ENCODE data around the gene HIP1R. TPM values are rescaled to one million over a fixed set of nuclear protein-coding genes. Genes with fewer than 3 reads are reported as not detected.
A peak's percentile ranks its signal among the peaks of the same experiment; 100 is the strongest.

Gene HIP1R
- total and polyA plus RNA-seq, 2 of the 8 experiments (the other 6 are each of a cell fraction or from before 2014, with no cell fraction given) = 11.2 to 14.5 TPM

DNA sequence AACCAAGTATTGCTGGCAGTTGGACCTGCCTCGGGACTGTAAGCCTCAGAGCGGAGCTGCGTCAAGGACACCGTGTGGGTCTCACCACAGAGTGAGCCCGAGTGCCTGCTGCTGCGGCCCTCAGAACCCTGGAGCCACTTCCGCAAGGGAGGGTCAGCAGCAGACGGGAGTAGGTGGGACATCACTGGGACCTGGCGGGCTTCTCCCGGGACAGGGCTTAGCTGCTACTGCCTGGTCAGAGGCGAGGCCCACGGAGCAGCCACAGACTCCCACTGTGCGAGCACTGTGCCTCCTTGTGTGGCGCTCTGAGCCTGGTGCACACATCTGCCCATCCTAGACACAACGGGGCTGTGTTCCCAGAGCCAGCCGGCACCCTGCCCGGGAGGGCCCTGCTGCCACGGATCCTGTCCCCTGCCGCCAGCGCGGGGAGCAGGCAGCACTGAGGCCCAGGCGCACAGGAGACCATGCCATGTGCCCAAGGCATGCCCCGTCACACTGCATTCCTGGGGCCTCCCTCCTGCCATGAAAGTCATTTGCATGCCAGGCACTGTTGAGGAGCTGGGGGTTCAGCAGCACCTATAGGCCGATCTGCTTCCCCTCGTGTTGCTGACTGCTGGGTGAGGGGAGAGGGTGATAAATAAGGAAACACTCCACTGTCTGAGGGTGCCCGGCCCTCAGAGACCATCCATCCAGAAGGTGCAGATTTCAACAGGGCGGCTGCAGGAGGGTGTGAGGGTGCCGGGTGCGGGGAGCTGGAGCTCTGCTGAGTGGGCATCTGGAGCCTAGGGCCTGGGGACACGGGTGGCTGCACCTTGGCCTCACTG is 10.0 kb downstream of the HIP1R start:
- H2AFZ ChIP-seq (ENCODE audit: low read length) = no peak overlapping the region

More for the DNA sequence above, 10.0 kb downstream of the HIP1R start:
- peaks cover 0 to 19% (median 10%) of the 10 kb centered on the region in 4 experiments; a peak in 6 of 7 replicates for H3K4me1 ChIP-seq (replicated peaks in 1 of 4; ENCODE audit: control insufficient read depth in 3 of 4, insufficient read depth in 4 of 4, low read length in 3 of 4)
- 0 out of 2 replicates have a peak overlapping the region, but pooled peaks have one; percentile 52 for H2BK5ac ChIP-seq (ENCODE audit: low read depth, low read length)
- no peak for TF ChIP-seq ASH2L (IDR thresholded peaks at IDR 0.05; ENCODE audit: low read length)
- no peak for TF ChIP-seq BACH1 (IDR thresholded peaks at IDR 0.05; ENCODE audit: low read length)
- peak; percentile 85 for TF ChIP-seq TEAD4 (IDR thresholded peaks at IDR 0.05; ENCODE audit: low read depth, low read length)
- TF ChIP-seq, protein P1, sequence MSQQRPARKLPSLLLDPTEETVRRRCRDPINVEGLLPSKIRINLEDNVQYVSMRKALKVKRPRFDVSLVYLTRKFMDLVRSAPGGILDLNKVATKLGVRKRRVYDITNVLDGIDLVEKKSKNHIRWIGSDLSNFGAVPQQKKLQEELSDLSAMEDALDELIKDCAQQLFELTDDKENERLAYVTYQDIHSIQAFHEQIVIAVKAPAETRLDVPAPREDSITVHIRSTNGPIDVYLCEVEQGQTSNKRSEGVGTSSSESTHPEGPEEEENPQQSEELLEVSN (IDR thresholded peaks at IDR 0.05) = peak; percentile 57; the same call in 1 of the 2 replicates
- TF ChIP-seq MAFK (IDR thresholded peaks at IDR 0.05; ENCODE audit: low read depth, low read length) = no peak
- TF ChIP-seq, protein P2, sequence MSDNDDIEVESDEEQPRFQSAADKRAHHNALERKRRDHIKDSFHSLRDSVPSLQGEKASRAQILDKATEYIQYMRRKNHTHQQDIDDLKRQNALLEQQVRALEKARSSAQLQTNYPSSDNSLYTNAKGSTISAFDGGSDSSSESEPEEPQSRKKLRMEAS (IDR thresholded peaks at IDR 0.05) = peak; percentile 87
- no peak for TF ChIP-seq NRF1 (IDR thresholded peaks at IDR 0.05; ENCODE audit: low read depth, low read length)
- FAIRE-seq = no peak
- ChIA-PET CTCF (ENCODE audit: partially characterized antibody) (interaction anchor here (0.9 to 11.4 kb wide), 6 partner anchors 12 to 208 kb away, joined by 3 to 129 read pairs (median 8); no protein-coding TSS in a partner anchor), POLR2A (ENCODE audit: partially characterized antibody) (no interaction called here)
- no peaks in the 10 kb centered on the region for H3K27me3 ChIP-seq (replicated peaks in 1 of 4; ENCODE audit: control insufficient read depth in 3 of 4, extremely low read depth in 1 of 4, insufficient read depth in 3 of 4, low read length in 3 of 4)
- no peak overlapping the region for H3K23ac ChIP-seq (ENCODE audit: insufficient read length)
- H4K20me1 ChIP-seq (replicated peaks in 1 of 2; ENCODE audit: control insufficient read depth in 1 of 2, insufficient read depth in 2 of 2, low read length in 2 of 2) = peaks cover 13 to 17% of the 10 kb centered on the region in 2 experiments
- WGBS, 2 experiments (ENCODE audit: extremely low coverage in 1 of 2, insufficient coverage in 1 of 2, insufficient read length in 1 of 2, insufficient replicate concordance in 2 of 2, low coverage in 1 of 2, low lambda C conversion rate in 2 of 2, missing lambda C conversion rate in 1 of 2) = 82% methylated on average over 30 of the region's 30 CpGs; no CpG with 5 or more reads in 1 of the 2 experiments
- no peak overlapping the region for H3K56ac ChIP-seq (replicated peaks; ENCODE audit: insufficient read length, low read depth, low read length)
- H2BK120ac ChIP-seq (replicated peaks; ENCODE audit: low read depth, low read length) = no peak overlapping the region
- no peak overlapping the region for H3K27ac ChIP-seq (ENCODE audit: low read depth, low read length)
- no peak overlapping the region for H2BK20ac ChIP-seq (ENCODE audit: low read length)
- no peak overlapping the region for H4K5ac ChIP-seq (ENCODE audit: insufficient read length, low read depth, low read length)
- no peak overlapping the region for H3K14ac ChIP-seq (ENCODE audit: insufficient read length)
- H3K4ac ChIP-seq (replicated peaks; ENCODE audit: insufficient read length, low read depth, low read length) = peak overlapping the region; percentile 94
- H3K23me2 ChIP-seq (ENCODE audit: low read depth, low read length) = no peaks in the 10 kb centered on the region
- peaks cover 8% of the 10 kb centered on the region for H3K79me1 ChIP-seq (ENCODE audit: low read depth, low read length)
- DNase-seq (ENCODE audit: low read depth in 1 of 2, low spot score in 2 of 2) = peak in 1 of 2 experiments; percentile 55
- H2AK5ac ChIP-seq (ENCODE audit: low read depth, low read length) = no peak overlapping the region
- H3K36me3 ChIP-seq (ENCODE audit: control insufficient read depth in 2 of 4, insufficient read depth in 4 of 4, low read length in 3 of 4) = no peaks in the 10 kb centered on the region
- H3K4me2 ChIP-seq (ENCODE audit: insufficient read depth in 1 of 2, low read depth in 2 of 2, low read length in 2 of 2) = no peak overlapping the region
- H3K18ac ChIP-seq (ENCODE audit: extremely low read depth, low read length) = peak overlapping the region; percentile 34
- H3K9ac ChIP-seq (replicated peaks in 1 of 4; ENCODE audit: extremely low read depth in 1 of 4, low read depth in 3 of 4, low read length in 3 of 4) = peak overlapping the region in 1 of 4 experiments; percentile 18; a peak in 1 of 7 replicates
- H3K4me3 ChIP-seq (ENCODE audit: extremely low read depth in 1 of 4, insufficient read depth in 2 of 4, low read depth in 3 of 4, low read length in 4 of 4) = no peak overlapping the region
- peak overlapping the region; percentile 44; the same call in 1 of the 2 replicates for H4K8ac ChIP-seq (ENCODE audit: extremely low read depth, insufficient read depth, low read length)
- 0 out of 2 replicates have a peak overlapping the region, but pooled peaks have one; percentile 88 for H2BK15ac ChIP-seq (ENCODE audit: low read length)
- peak overlapping the region; percentile 55 for H4K91ac ChIP-seq (replicated peaks; ENCODE audit: insufficient read length, low read length)
- no peaks in the 10 kb centered on the region for H3K79me2 ChIP-seq (ENCODE audit: control insufficient read depth in 1 of 2, insufficient read depth in 2 of 2, low read length in 2 of 2)
- H3K9me3 ChIP-seq (ENCODE audit: insufficient read depth in 2 of 2, low read depth in 1 of 2, low read length in 1 of 2) = no peaks in the 10 kb centered on the region
- H2BK12ac ChIP-seq (ENCODE audit: low read depth, low read length) = peak overlapping the region; percentile 39; the same call in 1 of the 2 replicates
